PFSK-1 (cell line): Measurements from ENCODE around the gene KRTAP1-4.

Experiments
- POLR2AphosphoS5 ChIP-seq: IDR thresholded peaks from 2 replicates; pipeline ENCODE4 v1.6.1; 2012; ENCODE audit warnings: low read depth, mild to moderate bottlenecking, control low read depth, low read length, moderate library complexity
- SIN3A ChIP-seq: IDR thresholded peaks from 2 replicates; pipeline ENCODE4 v1.6.1; 2012; ENCODE audit warnings: mild to moderate bottlenecking, low read length, moderate library complexity, borderline replicate concordance; ENCODE audit not compliant: insufficient read depth

GRCh38 chr17:41015454-41015853 is 14.5 kb downstream of the KRTAP1-4 start:
- no peak for TF ChIP-seq SIN3A
- TF ChIP-seq POLR2AphosphoS5, result no peak
